T-helper 22 cell (primary cell): ENCODE data around the gene LAPTM4A.

Experiments
- DNase-seq: peaks from one replicate; pipeline ENCODE4 v3.0.0-alpha.2; 2020; ENCODE audit warnings: low read depth

The LAPTM4A gene

DNA sequence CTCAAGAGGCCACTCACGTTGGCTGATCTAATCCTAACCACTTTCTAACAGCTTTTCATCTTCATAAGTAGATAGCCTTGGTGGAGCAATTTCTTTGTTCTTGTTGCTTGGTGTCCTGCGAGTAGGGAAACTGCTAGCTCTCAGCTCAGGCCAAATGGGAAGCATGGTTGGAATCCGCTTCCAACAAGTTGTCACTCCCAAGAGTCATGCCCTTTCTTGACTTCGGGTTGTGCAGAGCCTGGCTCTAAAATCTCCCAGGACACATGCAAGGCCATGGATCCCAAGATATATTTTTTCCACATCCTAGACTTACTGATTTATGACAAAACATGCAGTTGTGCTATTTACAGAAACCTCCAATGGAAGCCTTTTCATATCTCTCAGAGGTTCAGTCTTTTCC, 31.7 kb downstream of the LAPTM4A start:
- DNase-seq = no peak

- no peak for DNase-seq
Observed at GRCh38 chr2:20018601-20019152, 32.8 kb downstream of the LAPTM4A start.

- no peak for DNase-seq
Observed at GRCh38 chr2:20016346-20016745, 35.1 kb downstream of the LAPTM4A start.

DNA sequence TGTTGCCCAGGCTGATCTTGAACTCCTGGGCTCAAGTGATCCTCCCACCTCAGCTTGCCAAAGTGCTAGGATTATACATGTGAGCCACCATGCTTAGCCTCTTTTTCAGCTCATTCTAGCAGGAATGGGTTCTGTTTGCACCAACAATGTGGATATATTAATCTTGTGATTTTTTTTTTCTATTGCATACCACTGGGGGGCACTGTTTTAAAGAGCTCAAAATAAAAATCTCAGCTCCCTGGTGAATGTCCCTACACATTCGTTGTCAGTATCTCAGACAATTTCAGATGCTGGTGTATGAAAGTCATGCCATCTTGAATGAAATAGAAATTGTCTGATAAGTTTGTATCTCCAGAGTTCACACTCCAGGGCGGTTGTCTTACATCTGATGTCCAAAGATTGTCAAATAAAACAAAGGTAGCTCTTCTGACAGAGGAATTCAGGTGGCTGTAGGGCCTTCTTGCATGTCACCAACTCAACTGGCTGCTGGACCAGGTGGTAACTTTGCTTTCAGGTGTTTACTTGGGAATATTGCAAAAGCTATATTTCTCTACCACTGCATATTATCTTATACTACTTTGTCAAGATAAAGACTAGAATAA, 35.8 kb downstream of the LAPTM4A start:
- DNase-seq = no peak

DNA sequence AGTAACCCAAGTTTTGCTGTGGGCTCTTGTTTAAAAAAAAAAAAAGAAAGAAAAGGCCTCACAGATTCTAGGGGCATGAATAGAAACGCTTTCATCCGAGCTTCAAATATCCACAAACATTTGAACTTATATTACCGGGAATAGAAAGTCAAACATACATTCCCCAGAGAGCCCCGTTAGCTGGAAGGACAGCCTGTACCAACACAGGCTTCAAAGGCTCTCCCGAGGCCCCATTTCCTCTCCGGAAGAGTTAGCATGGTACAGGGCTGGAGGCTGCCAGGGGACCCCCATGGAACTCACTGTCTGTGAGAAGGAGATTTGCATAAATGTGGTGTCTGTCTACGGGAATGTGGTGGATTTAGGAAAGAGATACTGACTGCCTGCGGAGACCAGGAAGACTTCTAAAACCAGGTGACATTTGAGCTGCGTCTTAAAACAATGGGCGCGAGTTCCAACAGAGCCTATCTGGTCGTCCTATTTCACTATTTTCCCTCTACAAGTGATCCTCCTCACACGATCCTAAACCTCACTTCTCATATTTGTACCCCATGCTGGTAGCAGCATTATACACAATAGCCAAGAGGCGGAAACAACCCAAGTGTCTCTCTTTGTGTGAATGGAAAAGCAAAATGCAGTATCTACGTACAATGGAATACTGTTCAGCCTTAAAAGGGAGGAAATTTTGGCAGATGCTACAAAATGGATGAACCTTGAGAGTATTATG, 38.1 kb downstream of the LAPTM4A start:
- DNase-seq = no peak

- DNase-seq = no peak
Observed at GRCh38 chr2:20012282-20013125, 38.9 kb downstream of the LAPTM4A start, which contains the start of gene MATN3. TSS of gene MATN3 (minus strand) at chr2:20012668. CDS start at chr2:20012631, 37 bp downstream.

DNA sequence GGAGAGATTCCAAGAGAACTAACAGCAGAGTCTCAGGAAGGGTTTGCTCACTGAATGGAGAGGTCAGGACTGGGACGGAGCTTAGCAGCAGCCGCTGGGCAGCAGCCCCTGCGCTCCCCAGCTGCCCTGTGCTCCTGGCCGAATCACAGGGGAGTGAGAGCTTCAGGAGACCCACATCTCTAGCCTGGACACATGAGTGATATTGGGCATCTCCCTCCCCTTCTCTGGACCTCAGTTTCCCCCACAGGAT, 39.5 kb downstream of the LAPTM4A start:
- DNase-seq = no peak

DNA sequence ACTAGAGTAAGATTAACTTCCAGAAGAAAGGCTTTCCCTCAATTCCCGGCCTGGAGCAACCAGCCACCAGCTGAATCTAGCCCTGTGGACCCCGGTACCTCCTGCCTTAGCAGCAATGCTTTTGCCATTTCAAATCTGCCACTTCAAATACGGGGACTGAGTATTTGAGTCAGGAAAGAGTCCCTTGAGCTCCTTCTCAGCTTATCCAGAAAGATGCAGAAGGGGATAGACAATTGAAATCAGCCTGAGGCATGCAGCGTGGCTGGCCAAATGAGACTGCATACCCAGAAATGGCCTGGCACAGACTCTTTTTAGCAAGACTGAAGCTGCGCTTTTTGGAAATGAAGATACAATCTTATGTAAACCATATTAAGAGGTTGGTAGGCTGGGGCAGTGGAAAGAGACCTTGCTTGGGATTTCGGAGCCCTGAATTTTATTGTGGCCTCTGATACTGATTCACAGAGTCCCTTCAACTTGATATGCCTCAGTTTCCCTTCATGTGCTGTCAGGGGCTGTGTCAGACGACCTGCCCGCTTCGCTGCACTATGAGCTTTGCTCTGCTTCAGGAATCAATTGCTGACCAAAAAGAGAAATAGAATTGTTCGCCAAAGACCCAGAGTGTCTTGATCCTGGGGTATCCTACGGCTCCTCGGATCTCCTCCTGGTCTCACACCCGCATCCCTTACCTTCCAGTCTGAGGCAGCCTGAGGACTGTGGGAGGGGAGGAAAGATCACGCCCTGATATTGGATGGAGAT, 40.0 kb downstream of the LAPTM4A start:
- no peak for DNase-seq

DNA sequence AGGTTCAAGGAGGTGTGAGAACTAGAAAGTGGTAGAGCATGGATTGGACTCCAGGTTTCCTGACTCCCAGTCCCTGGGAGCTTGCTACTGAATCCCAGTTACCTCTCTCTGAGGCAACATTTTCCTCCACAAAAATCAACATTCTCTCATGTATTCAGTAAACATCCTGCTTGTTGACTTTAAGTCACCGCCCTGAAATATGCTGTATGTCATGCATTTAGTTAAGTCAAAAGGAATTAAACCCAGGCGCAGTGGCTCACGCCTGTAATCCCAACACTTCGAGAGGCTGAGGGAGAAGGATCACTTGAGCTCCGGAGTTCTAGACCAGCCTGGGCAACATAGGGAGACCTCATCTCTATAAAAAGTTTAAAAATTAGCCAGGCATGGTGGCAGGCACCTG, 42.7 kb downstream of the LAPTM4A start:
- DNase-seq = no peak

DNA sequence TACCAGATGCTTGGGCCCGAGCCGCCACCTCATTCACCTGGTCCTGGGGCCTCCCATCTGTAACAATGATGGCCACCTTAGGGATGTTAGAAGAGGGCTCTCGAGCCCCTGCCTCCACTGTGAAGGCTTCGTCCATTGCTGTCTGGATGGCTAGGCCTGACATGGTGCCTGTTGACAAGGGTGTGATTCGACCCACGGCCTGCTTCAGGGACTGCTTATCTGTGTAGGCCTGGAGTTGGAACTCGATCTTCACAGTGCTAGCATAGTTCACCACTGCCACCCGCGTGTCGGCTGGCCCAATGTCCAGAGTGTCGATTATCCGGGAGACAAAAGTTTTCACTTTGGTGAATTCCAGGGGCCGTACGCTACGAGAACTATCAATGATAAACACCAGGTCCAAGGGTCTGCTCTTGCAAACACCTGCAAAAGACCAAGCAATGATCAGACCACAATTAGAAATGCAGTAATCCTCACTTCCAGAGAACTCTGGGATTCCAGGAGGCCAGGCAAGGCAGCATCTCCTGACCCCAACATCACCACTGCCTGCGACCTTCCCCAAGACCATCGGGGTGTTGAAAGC, 45.4 kb downstream of the LAPTM4A start:
- DNase-seq = no peak

- DNase-seq = no peak
Observed at GRCh38 chr2:20005067-20005627, 46.3 kb downstream of the LAPTM4A start.

DNA sequence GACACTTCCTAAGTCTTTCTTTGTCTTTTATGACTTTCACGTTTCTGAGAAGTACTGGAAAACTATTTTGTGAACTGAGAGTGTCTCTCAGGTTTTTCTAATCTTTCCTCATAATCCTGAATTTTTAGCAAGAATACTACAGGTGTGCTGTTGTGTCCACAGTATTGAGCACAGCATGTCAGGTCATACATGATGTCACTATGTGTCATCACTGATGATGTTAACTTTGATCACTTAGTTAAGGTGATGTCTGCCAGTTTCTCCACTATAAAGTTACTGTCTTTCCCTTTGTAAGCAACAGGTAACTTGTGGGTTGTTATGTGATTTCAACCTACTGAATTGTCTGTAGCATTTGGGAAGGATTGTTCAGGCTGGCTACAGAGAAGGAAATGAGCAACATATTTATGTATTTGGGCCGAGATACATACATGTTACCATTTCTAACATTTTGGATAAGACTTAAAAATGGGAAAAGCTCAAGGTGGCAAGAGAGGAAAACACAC, 50.0 kb downstream of the LAPTM4A start:
- DNase-seq = no peak

GRCh38 chr2:19993731-19994130, 57.7 kb downstream of the LAPTM4A start:
- DNase-seq = no peak

GRCh38 chr2:19991895-19992294, 59.5 kb downstream of the LAPTM4A start:
- no peak for DNase-seq

DNA sequence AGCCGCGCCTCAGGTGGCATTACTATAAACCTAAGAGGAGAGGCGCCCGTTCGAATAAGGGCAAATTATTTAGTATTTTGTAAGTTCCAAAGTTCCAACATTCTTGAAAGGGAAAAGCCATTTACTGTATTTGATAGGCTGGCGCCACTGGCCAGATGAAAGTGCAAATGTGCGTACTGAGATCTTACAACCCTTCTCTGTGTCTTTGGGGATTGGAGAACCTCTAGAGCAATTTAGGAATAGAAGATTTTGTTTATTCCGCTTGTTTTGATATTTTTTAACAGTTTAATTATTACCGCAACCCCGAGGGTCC, 61.1 kb downstream of the LAPTM4A start:
- no peak for DNase-seq

GRCh38 chr2:19989667-19990415, 61.6 kb downstream of the LAPTM4A start, which contains the start of gene WDR35:
TSS of gene WDR35 (minus strand) at chr2:19990105. CDS start at chr2:19990015, 90 bp downstream.
- peak; percentile 70 for DNase-seq

DNA sequence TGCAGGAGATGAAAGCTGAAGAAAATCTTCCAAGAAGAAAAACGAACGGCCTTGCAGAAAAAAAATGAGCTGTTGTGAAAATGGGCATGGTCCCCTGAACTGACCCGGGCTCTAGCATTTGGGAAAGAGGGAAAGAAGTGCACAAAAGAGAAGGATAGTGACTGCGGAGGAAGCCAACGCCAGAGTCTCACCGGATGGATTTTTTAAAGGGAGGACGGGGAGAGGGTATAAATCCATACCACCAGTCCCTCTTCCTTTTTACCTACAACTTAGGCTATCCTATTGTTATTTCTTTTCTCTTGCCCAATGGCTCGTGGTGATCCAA, 62.1 kb downstream of the LAPTM4A start:
- no peak for DNase-seq

- DNase-seq = no peak
Observed at GRCh38 chr2:19988600-19988999, 62.8 kb downstream of the LAPTM4A start.

- DNase-seq = no peak
Observed at GRCh38 chr2:19987936-19988335, 63.5 kb downstream of the LAPTM4A start.
